Measurements from ENCODE around the gene CXCL10.

DNA sequence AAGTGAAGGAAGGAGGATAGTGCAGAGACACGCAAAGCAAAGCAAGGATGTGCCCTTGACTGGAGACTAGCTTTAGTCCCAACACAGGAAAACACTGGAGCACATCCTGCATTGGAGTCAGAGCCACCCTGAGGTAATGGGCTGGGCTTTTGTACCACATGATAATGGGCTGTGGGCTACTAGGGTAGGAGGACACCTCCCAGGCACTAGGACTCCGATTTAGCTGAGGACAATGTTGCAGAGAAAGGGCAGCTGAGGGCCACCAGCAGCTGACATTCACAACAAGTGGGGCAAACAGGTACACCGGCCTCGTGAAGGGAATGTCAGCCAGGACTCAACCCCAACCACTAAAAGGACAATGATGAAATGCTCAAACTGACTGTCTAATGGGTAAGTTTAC, 42.7 kb downstream of the CXCL10 start:
- TF ChIP-seq, protein P1, sequence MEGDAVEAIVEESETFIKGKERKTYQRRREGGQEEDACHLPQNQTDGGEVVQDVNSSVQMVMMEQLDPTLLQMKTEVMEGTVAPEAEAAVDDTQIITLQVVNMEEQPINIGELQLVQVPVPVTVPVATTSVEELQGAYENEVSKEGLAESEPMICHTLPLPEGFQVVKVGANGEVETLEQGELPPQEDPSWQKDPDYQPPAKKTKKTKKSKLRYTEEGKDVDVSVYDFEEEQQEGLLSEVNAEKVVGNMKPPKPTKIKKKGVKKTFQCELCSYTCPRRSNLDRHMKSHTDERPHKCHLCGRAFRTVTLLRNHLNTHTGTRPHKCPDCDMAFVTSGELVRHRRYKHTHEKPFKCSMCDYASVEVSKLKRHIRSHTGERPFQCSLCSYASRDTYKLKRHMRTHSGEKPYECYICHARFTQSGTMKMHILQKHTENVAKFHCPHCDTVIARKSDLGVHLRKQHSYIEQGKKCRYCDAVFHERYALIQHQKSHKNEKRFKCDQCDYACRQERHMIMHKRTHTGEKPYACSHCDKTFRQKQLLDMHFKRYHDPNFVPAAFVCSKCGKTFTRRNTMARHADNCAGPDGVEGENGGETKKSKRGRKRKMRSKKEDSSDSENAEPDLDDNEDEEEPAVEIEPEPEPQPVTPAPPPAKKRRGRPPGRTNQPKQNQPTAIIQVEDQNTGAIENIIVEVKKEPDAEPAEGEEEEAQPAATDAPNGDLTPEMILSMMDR (IDR thresholded peaks at IDR 0.05): no peak
- TF ChIP-seq POLR2AphosphoS5 (IDR thresholded peaks at IDR 0.05) (no peak), POLR2A (IDR thresholded peaks at IDR 0.05) (no peak), EP300 (IDR thresholded peaks at IDR 0.05) (no peak)

Data from sigmoid colon (tissue), 4 donors.